B cell (primary cell): ENCODE data around the gene TUBA8. TPM values are rescaled to one million over a fixed set of nuclear protein-coding genes. Genes with fewer than 3 reads are reported as not detected.

Experiments used
- ATAC-seq: fragments of 200-7000 bp; cut with Tn5 transposase; one replicate; pipeline ENCODE4 v1.10.0; 2021; ENCODE audit warnings: low read depth, mild to moderate bottlenecking, moderate number of reproducible peaks, moderate library complexity
- CTCF ChIA-PET: fragments of 350-600 bp; sonication (Branson Sonifier 250); formaldehyde crosslinking; loops from one replicate; lab custom pipeline; 2021; ENCODE audit warnings: antibody characterized with exemption, inconsistent platforms; lab: Charles Lee
- POLR2A ChIA-PET: fragments of 350-600 bp; sonication (Branson Sonifier 250); formaldehyde crosslinking; loops from one replicate; lab custom pipeline; 2021; ENCODE audit warnings: antibody characterized with exemption; lab: Charles Lee
- DNase-seq: peaks from one replicate; pipeline ENCODE4 v3.0.0; 2013
- H2AFZ ChIP-seq: 2 replicates; pipeline ENCODE4 v1.6.1; 2012; ENCODE audit warnings: mild to moderate bottlenecking, low read depth, low read length; ENCODE audit not compliant: insufficient read depth, poor library complexity, severe bottlenecking
- H3K27ac ChIP-seq, 2 donors: 1 replicate in 1 of 2; 2 replicates in 1 of 2; pipeline ENCODE4 v1.5.1; 2012 to 2013; ENCODE audit warnings: low read length in 2 of 2, mild to moderate bottlenecking in 2 of 2, moderate library complexity in 1 of 2
- H3K27me3 ChIP-seq, 4 experiments: fragments of 200-600 bp in 1 of 4; sonication (generic) in 1 of 4; replicated peaks in 1 of 4; 1 replicate in 2 of 4; 2 replicates in 2 of 4; pipeline versions ENCODE4 v1.6.1 to v1.7.0; 2013 to 2016; ENCODE audit warnings: low read length in 3 of 4, mild to moderate bottlenecking in 2 of 4, mixed read lengths in 1 of 4, moderate library complexity in 1 of 4; ENCODE audit not compliant: insufficient read depth in 4 of 4, control insufficient read depth in 3 of 4; ENCODE audit errors: control extremely low read depth in 1 of 4
- H3K36me3 ChIP-seq, 2 experiments: replicated peaks in 1 of 2; 1 replicate in 1 of 2; 2 replicates in 1 of 2; pipeline versions ENCODE4 v1.6.1 to v1.7.1; 2013; ENCODE audit warnings: low read length in 1 of 2; ENCODE audit not compliant: insufficient read depth in 2 of 2, control insufficient read depth in 1 of 2; ENCODE audit errors: control extremely low read depth in 1 of 2, extremely low read depth in 1 of 2
- H3K4me1 ChIP-seq, 2 donors: fragments of 200-600 bp in 1 of 2; sonication (generic) in 1 of 2; 1 replicate in 1 of 2; 2 replicates in 1 of 2; pipeline versions ENCODE4 v1.5.1 to v1.6.1; 2013 to 2017; ENCODE audit warnings: low read length in 2 of 2; ENCODE audit not compliant: control insufficient read depth in 2 of 2, insufficient read depth in 2 of 2
- H3K4me2 ChIP-seq: replicated peaks from 2 replicates; pipeline ENCODE3; 2012; ENCODE audit warnings: mild to moderate bottlenecking, low read depth, low read length; ENCODE audit not compliant: poor library complexity, severe bottlenecking
- H3K4me3 ChIP-seq, 5 experiments: fragments of 200-600 bp in 1 of 5; sonication (generic) in 1 of 5; 1 replicate in 3 of 5; 2 replicates in 2 of 5; pipeline versions ENCODE4 v1.5.1 to v1.7.0; 2011 to 2016; ENCODE audit warnings: low read length in 4 of 5, mild to moderate bottlenecking in 4 of 5, low read depth in 2 of 5, control low read depth in 1 of 5, moderate library complexity in 1 of 5; ENCODE audit not compliant: insufficient read depth in 1 of 5; ENCODE audit errors: control extremely low read depth in 1 of 5, extremely low read depth in 1 of 5
- H3K79me2 ChIP-seq: fragments of 200-600 bp; sonication (generic); one replicate; pipeline ENCODE4 v1.6.0; 2016; ENCODE audit warnings: low read length; ENCODE audit not compliant: control insufficient read depth, insufficient read depth
- H3K9ac ChIP-seq: fragments of 200-600 bp; sonication (generic); 2 replicates; pipeline ENCODE4 v1.6.1; 2017; ENCODE audit warnings: mild to moderate bottlenecking, low read length, moderate library complexity
- H3K9me3 ChIP-seq, 3 donors: one replicate each; pipeline versions ENCODE4 v1.6.1 to v1.7.1; 2013; ENCODE audit warnings: low read length in 2 of 3; ENCODE audit not compliant: control insufficient read depth in 2 of 3, insufficient read depth in 1 of 3; ENCODE audit errors: control extremely low read depth in 1 of 3
- H4K20me1 ChIP-seq: 2 replicates; pipeline ENCODE4 v1.6.0; 2012; ENCODE audit warnings: mild to moderate bottlenecking, low read length; ENCODE audit not compliant: insufficient read depth, control insufficient read depth, poor library complexity, severe bottlenecking
- H3K27ac Mint-ChIP-seq: one replicate; pipeline ENCODE4 v1.8.0; 2021; ENCODE audit warnings: mixed read lengths
- H3K27me3 Mint-ChIP-seq: one replicate; pipeline ENCODE4 v1.8.0; 2021; ENCODE audit warnings: mixed read lengths
- H3K4me1 Mint-ChIP-seq: one replicate; pipeline ENCODE4 v1.8.0; 2021; ENCODE audit warnings: mixed read lengths
- H3K4me3 Mint-ChIP-seq: one replicate; pipeline ENCODE4 v1.8.0; 2021; ENCODE audit warnings: mixed read lengths
- H3K9me3 Mint-ChIP-seq: one replicate; pipeline ENCODE4 v1.8.0; 2022; ENCODE audit warnings: mixed read lengths; ENCODE audit not compliant: insufficient read depth
- EZH2 ChIP-seq: IDR thresholded peaks from 2 replicates; pipeline ENCODE4 v1.6.1; 2012; ENCODE audit warnings: borderline replicate concordance, low read depth, mild to moderate bottlenecking, moderate library complexity, low read length; ENCODE audit not compliant: insufficient read depth, poor library complexity, severe bottlenecking
- WGBS: methylation state at CpG from one replicate; pipeline ENCODE4 v1.1.5; 2013; ENCODE audit warnings: missing lambda C conversion rate; ENCODE audit not compliant: insufficient coverage; 5-methylcytosine and 5-hydroxymethylcytosine counted together
- intact Hi-C: fragments of 100-400 bp; cut with micrococcal nuclease; formaldehyde crosslinking; loops from one replicate; pipeline ENCODE4 v1.10.0; 2022
- polyA plus RNA-seq: library from polyadenylated mRNA; depleted of rRNA; stranded (reverse); fragments of >200 nt; gene quantifications from 2 replicates; pipeline ENCODE4 v1.2.3, GENCODE V29; 2012
- total RNA-seq, 2 donors: library from RNA; stranded (reverse); fragments of 120-200 nt in 1 of 2; gene quantifications; 1 replicate in 1 of 2; 2 replicates in 1 of 2; pipeline versions ENCODE4 v1.2.3 to v1.2.4, GENCODE V29; 2013 to 2022
- TF ChIP-seq, protein P1 (sequence below): fragments of 200-600 bp; IDR thresholded peaks from one replicate; pipeline ENCODE4 v1.8.0; 2022; ENCODE audit warnings: antibody characterized with exemption, mild to moderate bottlenecking

Gene TUBA8
- total and polyA plus RNA-seq, 2 donors (not counting 1 experiment from before 2014, with no cell fraction given), result 1.8 to 3.4 TPM

DNA sequence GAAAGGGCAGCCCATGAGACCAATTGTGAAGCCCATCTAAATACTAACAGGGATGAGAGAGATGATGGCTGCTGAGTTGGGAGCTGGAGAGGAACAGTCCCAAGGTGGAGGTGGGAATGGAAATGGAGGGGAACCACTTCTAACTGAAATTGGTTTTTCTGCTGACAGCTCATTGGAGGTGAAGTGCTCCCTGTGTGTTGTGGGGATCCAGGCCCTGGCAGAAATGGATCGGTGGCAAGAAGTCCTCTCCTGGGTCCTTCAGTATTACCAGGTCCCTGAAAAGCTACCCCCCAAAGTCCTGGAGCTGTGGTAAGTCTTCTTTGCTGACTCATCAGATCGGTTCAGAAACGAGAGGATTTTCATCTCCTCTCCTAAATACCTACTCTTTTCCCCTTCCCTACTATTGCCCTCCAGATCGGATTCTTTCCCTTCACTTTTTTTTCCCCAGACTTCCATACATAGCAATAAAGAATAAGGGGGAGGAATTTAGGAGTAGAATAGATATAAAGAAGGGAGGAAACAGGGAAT is 30.8 kb upstream of the TUBA8 start:
- no peak overlapping the region for H3K27ac ChIP-seq
- no peak overlapping the region for H3K9ac ChIP-seq
- no peaks in the 10 kb centered on the region for H3K9me3 ChIP-seq
- H3K4me2 ChIP-seq, result no peak overlapping the region
- H3K4me1 ChIP-seq, result peaks cover 31 to 32% of the 10 kb centered on the region in 2 donors
- ATAC-seq (no peak), DNase-seq (no peak)
- no peak overlapping the region for H3K27ac Mint-ChIP-seq
- ChIA-PET POLR2A (no interaction called here), CTCF (interaction anchor here (0.8 to 9.6 kb wide), 2 partner anchors 249 to 307 kb away, joined by 3 to 250 read pairs; no protein-coding TSS in a partner anchor)
- H3K9me3 Mint-ChIP-seq, result no peaks in the 10 kb centered on the region
- H3K4me1 Mint-ChIP-seq, result peaks cover 43% of the 10 kb centered on the region
- no peak overlapping the region for H2AFZ ChIP-seq
- TF ChIP-seq, protein P1, sequence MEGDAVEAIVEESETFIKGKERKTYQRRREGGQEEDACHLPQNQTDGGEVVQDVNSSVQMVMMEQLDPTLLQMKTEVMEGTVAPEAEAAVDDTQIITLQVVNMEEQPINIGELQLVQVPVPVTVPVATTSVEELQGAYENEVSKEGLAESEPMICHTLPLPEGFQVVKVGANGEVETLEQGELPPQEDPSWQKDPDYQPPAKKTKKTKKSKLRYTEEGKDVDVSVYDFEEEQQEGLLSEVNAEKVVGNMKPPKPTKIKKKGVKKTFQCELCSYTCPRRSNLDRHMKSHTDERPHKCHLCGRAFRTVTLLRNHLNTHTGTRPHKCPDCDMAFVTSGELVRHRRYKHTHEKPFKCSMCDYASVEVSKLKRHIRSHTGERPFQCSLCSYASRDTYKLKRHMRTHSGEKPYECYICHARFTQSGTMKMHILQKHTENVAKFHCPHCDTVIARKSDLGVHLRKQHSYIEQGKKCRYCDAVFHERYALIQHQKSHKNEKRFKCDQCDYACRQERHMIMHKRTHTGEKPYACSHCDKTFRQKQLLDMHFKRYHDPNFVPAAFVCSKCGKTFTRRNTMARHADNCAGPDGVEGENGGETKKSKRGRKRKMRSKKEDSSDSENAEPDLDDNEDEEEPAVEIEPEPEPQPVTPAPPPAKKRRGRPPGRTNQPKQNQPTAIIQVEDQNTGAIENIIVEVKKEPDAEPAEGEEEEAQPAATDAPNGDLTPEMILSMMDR, result no peak
- TF ChIP-seq EZH2, result no peak
- no peak overlapping the region for H3K4me3 ChIP-seq
- WGBS, result 95% methylated on average over 3 of the region's 4 CpGs
- H3K27me3 Mint-ChIP-seq, result no peaks in the 10 kb centered on the region
- intact Hi-C loops, result loop anchor here (5.0 kb wide), 2 partner anchors 97 to 192 kb away; no protein-coding TSS in a partner anchor
- H3K27me3 ChIP-seq, result no peaks in the 10 kb centered on the region
- peak overlapping the region; percentile 85 for H3K4me3 Mint-ChIP-seq
- peaks cover 18% of the 10 kb centered on the region for H4K20me1 ChIP-seq
- peaks cover 0 to 37% of the 10 kb centered on the region in 2 experiments for H3K36me3 ChIP-seq
- peaks cover 76% of the 10 kb centered on the region for H3K79me2 ChIP-seq

DNA sequence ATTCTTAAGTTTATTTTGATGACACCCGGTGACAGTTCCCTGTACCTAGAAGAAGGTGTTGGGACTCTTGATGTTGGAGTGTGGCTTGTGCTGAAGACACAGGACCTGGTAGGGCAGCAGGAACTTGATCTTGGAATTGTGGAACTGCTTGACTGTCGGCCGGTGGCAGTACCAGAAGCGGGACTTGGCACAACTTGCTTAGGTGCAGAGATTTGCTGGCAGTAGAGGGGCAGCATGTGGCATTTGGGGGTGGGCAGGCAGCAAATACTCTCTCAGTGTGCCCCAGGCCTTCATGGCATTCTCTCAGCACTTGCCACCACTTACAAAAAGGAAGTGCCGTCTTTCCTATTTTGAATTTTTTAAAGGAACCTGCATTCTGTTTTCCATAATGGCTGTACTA is 29.2 kb upstream of the TUBA8 start:
- no peak for DNase-seq
- H3K36me3 ChIP-seq, result peaks cover 0 to 52% of the 10 kb centered on the region in 2 experiments
- H3K4me3 Mint-ChIP-seq, result no peak overlapping the region

More for the DNA sequence above, 29.2 kb upstream of the TUBA8 start:
- ChIA-PET CTCF (no interaction called here), POLR2A (no interaction called here)
- Histone ChIP-seq H3K4me3 (no peak overlapping the region), H3K27me3 (no peaks in the 10 kb centered on the region), H3K4me1 (peaks cover 21 to 22% of the 10 kb centered on the region in 2 donors), H3K9ac (no peak overlapping the region), H3K4me2 (no peak overlapping the region), H3K9me3 (no peaks in the 10 kb centered on the region), H4K20me1 (peaks cover 18% of the 10 kb centered on the region), H3K79me2 (peaks cover 79% of the 10 kb centered on the region), H2AFZ (no peak overlapping the region), H3K27ac (no peak overlapping the region)
- H3K27ac Mint-ChIP-seq, result no peak overlapping the region
- WGBS, result 94% methylated on average over 4 of the region's 5 CpGs
- no peak for ATAC-seq
- intact Hi-C loops, result no loop called here
- no peaks in the 10 kb centered on the region for H3K27me3 Mint-ChIP-seq
- no peaks in the 10 kb centered on the region for H3K9me3 Mint-ChIP-seq
- TF ChIP-seq, protein P1, result no peak
- TF ChIP-seq EZH2, result no peak
- peaks cover 36% of the 10 kb centered on the region for H3K4me1 Mint-ChIP-seq
